B cell (primary cell): ENCODE results near the gene ZNF277. TPM values are rescaled to one million over a fixed set of nuclear protein-coding genes. Genes with fewer than 3 reads are reported as not detected.

Experiments used
- ATAC-seq: fragments of 200-7000 bp; cut with Tn5 transposase; one replicate; pipeline ENCODE4 v1.10.0; 2021; ENCODE audit warnings: low read depth, mild to moderate bottlenecking, moderate number of reproducible peaks, moderate library complexity
- CTCF ChIA-PET: fragments of 350-600 bp; sonication (Branson Sonifier 250); formaldehyde crosslinking; loops from one replicate; lab custom pipeline; 2021; ENCODE audit warnings: antibody characterized with exemption, inconsistent platforms; lab: Charles Lee
- POLR2A ChIA-PET: fragments of 350-600 bp; sonication (Branson Sonifier 250); formaldehyde crosslinking; loops from one replicate; lab custom pipeline; 2021; ENCODE audit warnings: antibody characterized with exemption; lab: Charles Lee
- DNase-seq: peaks from one replicate; pipeline ENCODE4 v3.0.0; 2013
- H2AFZ ChIP-seq: 2 replicates; pipeline ENCODE4 v1.6.1; 2012; ENCODE audit warnings: mild to moderate bottlenecking, low read depth, low read length; ENCODE audit not compliant: insufficient read depth, poor library complexity, severe bottlenecking
- H3K27ac ChIP-seq, 2 donors: 1 replicate in 1 of 2; 2 replicates in 1 of 2; pipeline ENCODE4 v1.5.1; 2012 to 2013; ENCODE audit warnings: low read length in 2 of 2, mild to moderate bottlenecking in 2 of 2, moderate library complexity in 1 of 2
- H3K27me3 ChIP-seq, 4 experiments: fragments of 200-600 bp in 1 of 4; sonication (generic) in 1 of 4; replicated peaks in 1 of 4; 1 replicate in 2 of 4; 2 replicates in 2 of 4; pipeline versions ENCODE4 v1.6.1 to v1.7.0; 2013 to 2016; ENCODE audit warnings: low read length in 3 of 4, mild to moderate bottlenecking in 2 of 4, mixed read lengths in 1 of 4, moderate library complexity in 1 of 4; ENCODE audit not compliant: insufficient read depth in 4 of 4, control insufficient read depth in 3 of 4; ENCODE audit errors: control extremely low read depth in 1 of 4
- H3K36me3 ChIP-seq, 2 experiments: replicated peaks in 1 of 2; 1 replicate in 1 of 2; 2 replicates in 1 of 2; pipeline versions ENCODE4 v1.6.1 to v1.7.1; 2013; ENCODE audit warnings: low read length in 1 of 2; ENCODE audit not compliant: insufficient read depth in 2 of 2, control insufficient read depth in 1 of 2; ENCODE audit errors: control extremely low read depth in 1 of 2, extremely low read depth in 1 of 2
- H3K4me1 ChIP-seq, 2 donors: fragments of 200-600 bp in 1 of 2; sonication (generic) in 1 of 2; 1 replicate in 1 of 2; 2 replicates in 1 of 2; pipeline versions ENCODE4 v1.5.1 to v1.6.1; 2013 to 2017; ENCODE audit warnings: low read length in 2 of 2; ENCODE audit not compliant: control insufficient read depth in 2 of 2, insufficient read depth in 2 of 2
- H3K4me2 ChIP-seq: replicated peaks from 2 replicates; pipeline ENCODE3; 2012; ENCODE audit warnings: mild to moderate bottlenecking, low read depth, low read length; ENCODE audit not compliant: poor library complexity, severe bottlenecking
- H3K4me3 ChIP-seq, 5 experiments: fragments of 200-600 bp in 1 of 5; sonication (generic) in 1 of 5; 1 replicate in 3 of 5; 2 replicates in 2 of 5; pipeline versions ENCODE4 v1.5.1 to v1.7.0; 2011 to 2016; ENCODE audit warnings: low read length in 4 of 5, mild to moderate bottlenecking in 4 of 5, low read depth in 2 of 5, control low read depth in 1 of 5, moderate library complexity in 1 of 5; ENCODE audit not compliant: insufficient read depth in 1 of 5; ENCODE audit errors: control extremely low read depth in 1 of 5, extremely low read depth in 1 of 5
- H3K79me2 ChIP-seq: fragments of 200-600 bp; sonication (generic); one replicate; pipeline ENCODE4 v1.6.0; 2016; ENCODE audit warnings: low read length; ENCODE audit not compliant: control insufficient read depth, insufficient read depth
- H3K9ac ChIP-seq: fragments of 200-600 bp; sonication (generic); 2 replicates; pipeline ENCODE4 v1.6.1; 2017; ENCODE audit warnings: mild to moderate bottlenecking, low read length, moderate library complexity
- H3K9me3 ChIP-seq, 3 donors: one replicate each; pipeline versions ENCODE4 v1.6.1 to v1.7.1; 2013; ENCODE audit warnings: low read length in 2 of 3; ENCODE audit not compliant: control insufficient read depth in 2 of 3, insufficient read depth in 1 of 3; ENCODE audit errors: control extremely low read depth in 1 of 3
- H4K20me1 ChIP-seq: 2 replicates; pipeline ENCODE4 v1.6.0; 2012; ENCODE audit warnings: mild to moderate bottlenecking, low read length; ENCODE audit not compliant: insufficient read depth, control insufficient read depth, poor library complexity, severe bottlenecking
- H3K27ac Mint-ChIP-seq: one replicate; pipeline ENCODE4 v1.8.0; 2021; ENCODE audit warnings: mixed read lengths
- H3K27me3 Mint-ChIP-seq: one replicate; pipeline ENCODE4 v1.8.0; 2021; ENCODE audit warnings: mixed read lengths
- H3K4me1 Mint-ChIP-seq: one replicate; pipeline ENCODE4 v1.8.0; 2021; ENCODE audit warnings: mixed read lengths
- H3K4me3 Mint-ChIP-seq: one replicate; pipeline ENCODE4 v1.8.0; 2021; ENCODE audit warnings: mixed read lengths
- H3K9me3 Mint-ChIP-seq: one replicate; pipeline ENCODE4 v1.8.0; 2022; ENCODE audit warnings: mixed read lengths; ENCODE audit not compliant: insufficient read depth
- EZH2 ChIP-seq: IDR thresholded peaks from 2 replicates; pipeline ENCODE4 v1.6.1; 2012; ENCODE audit warnings: borderline replicate concordance, low read depth, mild to moderate bottlenecking, moderate library complexity, low read length; ENCODE audit not compliant: insufficient read depth, poor library complexity, severe bottlenecking
- WGBS: methylation state at CpG from one replicate; pipeline ENCODE4 v1.1.5; 2013; ENCODE audit warnings: missing lambda C conversion rate; ENCODE audit not compliant: insufficient coverage; 5-methylcytosine and 5-hydroxymethylcytosine counted together
- intact Hi-C: fragments of 100-400 bp; cut with micrococcal nuclease; formaldehyde crosslinking; loops from one replicate; pipeline ENCODE4 v1.10.0; 2022
- polyA plus RNA-seq: library from polyadenylated mRNA; depleted of rRNA; stranded (reverse); fragments of >200 nt; gene quantifications from 2 replicates; pipeline ENCODE4 v1.2.3, GENCODE V29; 2012
- total RNA-seq, 2 donors: library from RNA; stranded (reverse); fragments of 120-200 nt in 1 of 2; gene quantifications; 1 replicate in 1 of 2; 2 replicates in 1 of 2; pipeline versions ENCODE4 v1.2.3 to v1.2.4, GENCODE V29; 2013 to 2022
- TF ChIP-seq, protein P1 (sequence below): fragments of 200-600 bp; IDR thresholded peaks from one replicate; pipeline ENCODE4 v1.8.0; 2022; ENCODE audit warnings: antibody characterized with exemption, mild to moderate bottlenecking

The ZNF277 gene
- total and polyA plus RNA-seq, 2 donors (not counting 1 experiment from before 2014, with no cell fraction given) = 9.5 to 18.6 TPM

- H3K27ac Mint-ChIP-seq = no peak overlapping the region
- intact Hi-C loops = no loop called here
- CTCF ChIA-PET = no interaction called here
Observed at GRCh38 chr7:112331492-112331891, 125.0 kb downstream of the ZNF277 start.

DNA sequence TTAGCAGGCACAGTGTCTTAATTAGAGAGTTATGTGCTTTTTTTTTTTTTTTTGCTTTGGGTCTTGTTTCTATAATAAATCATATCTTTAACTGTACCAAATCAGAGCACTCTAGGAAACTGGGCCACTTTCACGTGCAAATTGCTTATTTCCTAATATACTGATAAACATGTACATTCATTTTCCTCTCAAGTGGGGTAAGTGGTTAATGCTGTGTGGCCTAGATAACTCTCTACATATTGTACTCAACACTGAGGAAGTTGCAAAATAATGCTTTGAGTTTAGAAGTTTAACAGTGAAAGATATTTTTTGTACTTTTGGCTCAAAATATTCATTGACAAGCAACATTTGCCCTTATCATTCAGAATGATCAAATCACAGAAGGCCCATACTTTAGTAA, 127.9 kb downstream of the ZNF277 start:
- Mint-ChIP-seq H3K27ac (no peak overlapping the region), H3K27me3 (no peaks in the 10 kb centered on the region), H3K4me1 (no peaks in the 10 kb centered on the region), H3K4me3 (no peak overlapping the region), H3K9me3 (no peaks in the 10 kb centered on the region)
- Histone ChIP-seq H3K79me2 (no peaks in the 10 kb centered on the region), H3K4me3 (no peak overlapping the region), H3K4me1 (no peaks in the 10 kb centered on the region), H3K36me3 (peaks cover 11 to 28% of the 10 kb centered on the region in 2 experiments), H4K20me1 (no peaks in the 10 kb centered on the region), H3K4me2 (no peak overlapping the region), H3K27me3 (no peaks in the 10 kb centered on the region), H3K27ac (no peak overlapping the region), H3K9ac (no peak overlapping the region), H2AFZ (no peak overlapping the region), H3K9me3 (no peaks in the 10 kb centered on the region)
- ATAC-seq (no peak), DNase-seq (no peak)
- no peak for TF ChIP-seq EZH2
- TF ChIP-seq, protein P1, sequence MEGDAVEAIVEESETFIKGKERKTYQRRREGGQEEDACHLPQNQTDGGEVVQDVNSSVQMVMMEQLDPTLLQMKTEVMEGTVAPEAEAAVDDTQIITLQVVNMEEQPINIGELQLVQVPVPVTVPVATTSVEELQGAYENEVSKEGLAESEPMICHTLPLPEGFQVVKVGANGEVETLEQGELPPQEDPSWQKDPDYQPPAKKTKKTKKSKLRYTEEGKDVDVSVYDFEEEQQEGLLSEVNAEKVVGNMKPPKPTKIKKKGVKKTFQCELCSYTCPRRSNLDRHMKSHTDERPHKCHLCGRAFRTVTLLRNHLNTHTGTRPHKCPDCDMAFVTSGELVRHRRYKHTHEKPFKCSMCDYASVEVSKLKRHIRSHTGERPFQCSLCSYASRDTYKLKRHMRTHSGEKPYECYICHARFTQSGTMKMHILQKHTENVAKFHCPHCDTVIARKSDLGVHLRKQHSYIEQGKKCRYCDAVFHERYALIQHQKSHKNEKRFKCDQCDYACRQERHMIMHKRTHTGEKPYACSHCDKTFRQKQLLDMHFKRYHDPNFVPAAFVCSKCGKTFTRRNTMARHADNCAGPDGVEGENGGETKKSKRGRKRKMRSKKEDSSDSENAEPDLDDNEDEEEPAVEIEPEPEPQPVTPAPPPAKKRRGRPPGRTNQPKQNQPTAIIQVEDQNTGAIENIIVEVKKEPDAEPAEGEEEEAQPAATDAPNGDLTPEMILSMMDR = no peak
- WGBS = no CpG with 5 or more reads among the region's 1 CpG
- ChIA-PET POLR2A (no interaction called here), CTCF (no interaction called here)
- intact Hi-C loops = no loop called here

More at GRCh38 chr7:112331492-112331891, 125.0 kb downstream of the ZNF277 start:
- no peak overlapping the region for H3K27ac ChIP-seq
- H4K20me1 ChIP-seq = no peaks in the 10 kb centered on the region
- no peaks in the 10 kb centered on the region for H3K27me3 ChIP-seq
- Mint-ChIP-seq H3K9me3 (no peaks in the 10 kb centered on the region), H3K27me3 (no peaks in the 10 kb centered on the region), H3K4me3 (no peak overlapping the region), H3K4me1 (no peaks in the 10 kb centered on the region)
- POLR2A ChIA-PET = no interaction called here
- H3K4me1 ChIP-seq = no peaks in the 10 kb centered on the region
- H3K4me3 ChIP-seq = no peak overlapping the region
- no peak for DNase-seq
- ATAC-seq = no peak
- TF ChIP-seq, protein P1 = no peak
- TF ChIP-seq EZH2 = no peak
- no peaks in the 10 kb centered on the region for H3K9me3 ChIP-seq
- H3K36me3 ChIP-seq = peaks cover 8 to 11% of the 10 kb centered on the region in 2 experiments
- H3K9ac ChIP-seq = no peak overlapping the region
- WGBS = no CpG with 5 or more reads among the region's 1 CpG
- H3K4me2 ChIP-seq = no peak overlapping the region
- H3K79me2 ChIP-seq = no peaks in the 10 kb centered on the region
- no peak overlapping the region for H2AFZ ChIP-seq
